Loucy (cell line): ENCODE measurements around the gene SH3RF1.

Source experiments
- EZH2phosphoT487 ChIP-seq: fragments of 200-600 bp; IDR thresholded peaks from 2 replicates; pipeline ENCODE4 v1.6.1; 2018; ENCODE audit warnings: antibody characterized with exemption, mild to moderate bottlenecking, moderate library complexity, borderline replicate concordance
- TF ChIP-seq, protein P1 (sequence below): fragments of 200-600 bp; sonication (generic); conservative IDR thresholded peaks from 2 replicates; pipeline ENCODE4 v1.5.1; 2014; ENCODE audit warnings: mild to moderate bottlenecking, antibody characterized with exemption, low read length

DNA sequence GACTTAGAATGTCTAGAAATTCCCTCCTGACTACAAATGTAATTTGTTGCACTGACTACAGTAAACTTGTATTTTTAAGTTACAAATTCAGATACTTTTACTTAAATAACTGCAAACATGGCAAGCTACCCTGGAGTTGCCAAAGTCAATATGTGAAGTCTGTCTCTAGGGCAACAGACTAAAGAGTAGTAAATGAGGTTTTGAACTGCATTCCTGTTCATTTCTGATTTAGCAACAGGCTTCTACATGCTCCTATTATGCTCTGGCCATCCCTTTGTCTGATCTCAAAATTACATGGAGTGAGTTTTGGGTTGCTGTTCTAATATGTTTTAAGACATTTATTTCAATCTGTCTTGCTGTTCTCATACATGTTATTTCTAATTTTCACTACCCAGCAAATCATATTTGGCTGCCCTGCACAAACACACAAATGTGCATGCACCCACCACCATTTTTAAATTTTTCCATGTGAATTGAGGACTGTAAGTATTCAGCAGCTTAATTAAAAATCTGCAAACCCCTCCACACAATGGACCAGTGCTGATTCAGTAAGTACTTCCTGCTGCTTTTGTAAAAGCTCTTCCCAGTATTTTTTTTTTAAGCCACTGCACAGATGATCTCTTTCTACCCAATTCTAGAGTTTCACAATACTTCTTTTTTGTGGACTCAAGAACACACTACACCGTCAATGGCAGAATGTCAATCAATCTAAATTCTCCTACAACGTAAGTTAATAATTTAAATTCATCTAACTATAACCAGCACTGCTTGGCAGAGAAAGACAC lies 26.7 kb downstream of the SH3RF1 start:
- TF ChIP-seq, protein P1, sequence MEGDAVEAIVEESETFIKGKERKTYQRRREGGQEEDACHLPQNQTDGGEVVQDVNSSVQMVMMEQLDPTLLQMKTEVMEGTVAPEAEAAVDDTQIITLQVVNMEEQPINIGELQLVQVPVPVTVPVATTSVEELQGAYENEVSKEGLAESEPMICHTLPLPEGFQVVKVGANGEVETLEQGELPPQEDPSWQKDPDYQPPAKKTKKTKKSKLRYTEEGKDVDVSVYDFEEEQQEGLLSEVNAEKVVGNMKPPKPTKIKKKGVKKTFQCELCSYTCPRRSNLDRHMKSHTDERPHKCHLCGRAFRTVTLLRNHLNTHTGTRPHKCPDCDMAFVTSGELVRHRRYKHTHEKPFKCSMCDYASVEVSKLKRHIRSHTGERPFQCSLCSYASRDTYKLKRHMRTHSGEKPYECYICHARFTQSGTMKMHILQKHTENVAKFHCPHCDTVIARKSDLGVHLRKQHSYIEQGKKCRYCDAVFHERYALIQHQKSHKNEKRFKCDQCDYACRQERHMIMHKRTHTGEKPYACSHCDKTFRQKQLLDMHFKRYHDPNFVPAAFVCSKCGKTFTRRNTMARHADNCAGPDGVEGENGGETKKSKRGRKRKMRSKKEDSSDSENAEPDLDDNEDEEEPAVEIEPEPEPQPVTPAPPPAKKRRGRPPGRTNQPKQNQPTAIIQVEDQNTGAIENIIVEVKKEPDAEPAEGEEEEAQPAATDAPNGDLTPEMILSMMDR: no peak
- TF ChIP-seq EZH2phosphoT487: no peak
